ENCODE data around the gene ADAMTS8. TPM values are rescaled to one million over a fixed set of nuclear protein-coding genes. Genes with fewer than 3 reads are reported as not detected.
A peak's percentile ranks its signal among the peaks of the same experiment; 100 is the strongest.

Gene ADAMTS8
- total RNA-seq, result not detected

GRCh38 chr11:130428316-130429119 lies at the start of gene ADAMTS8:
Gene ADAMTS8 (minus strand): TSS chr11:130428609. CDS start chr11:130428286, 323 bp downstream.
- ATAC-seq (no peak), DNase-seq (ENCODE audit: low spot score) (no peak)
- H3K27me3 Mint-ChIP-seq, result peaks cover 32 to 42% of the 10 kb centered on the region in 2 donors

DNA sequence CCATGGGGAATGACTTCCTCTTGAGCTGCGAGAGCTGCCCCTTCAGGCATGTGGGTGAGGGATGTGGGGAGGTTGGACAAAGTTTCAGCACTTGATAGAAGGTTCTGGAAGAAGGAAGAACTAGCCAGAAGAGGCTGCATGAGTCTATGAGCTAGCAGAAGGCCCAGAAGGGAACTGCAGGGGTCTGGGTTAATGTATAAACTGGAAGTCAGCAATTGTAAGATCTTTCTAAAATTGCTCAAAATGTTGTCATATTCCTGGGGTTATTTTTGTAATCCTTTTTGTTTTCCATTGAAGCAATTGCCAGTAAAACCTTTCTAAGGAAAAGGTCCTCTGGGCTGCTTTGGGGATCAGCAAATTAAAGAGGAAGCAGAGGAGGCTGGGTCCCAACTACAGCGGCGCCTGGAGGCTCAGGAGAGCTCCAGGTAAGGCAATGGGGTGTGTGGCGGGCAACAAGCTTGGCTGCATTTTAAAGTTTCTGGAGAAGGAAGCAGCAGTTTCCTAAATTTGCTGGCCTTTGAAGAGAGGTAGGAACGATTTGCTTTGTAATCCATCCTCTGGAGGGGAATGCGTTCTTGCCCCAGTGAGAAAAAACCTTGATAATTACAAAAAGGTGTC lies 49.3 kb upstream of the ADAMTS8 start:
- DNase-seq (ENCODE audit: low spot score) (no peak), ATAC-seq (no peak)
- Mint-ChIP-seq H3K4me1 (ENCODE audit: low read depth in 2 of 2) (no peaks in the 10 kb centered on the region), H3K4me3 (no peak overlapping the region), H3K36me3 (no peaks in the 10 kb centered on the region), H3K27me3 (peaks cover 3 to 13% of the 10 kb centered on the region in 2 donors), H3K27ac (no peak overlapping the region), H3K9me3 (no peaks in the 10 kb centered on the region)

More at GRCh38 chr11:130428316-130429119, at the start of gene ADAMTS8:
- Mint-ChIP-seq H3K36me3 (no peaks in the 10 kb centered on the region), H3K27ac (no peak within 1 kb of the TSS), H3K4me1 (ENCODE audit: low read depth in 2 of 2) (peaks cover 11 to 15% of the 10 kb centered on the region in 2 donors), H3K4me3 (peak within 1 kb of the TSS; percentile 76), H3K9me3 (no peaks in the 10 kb centered on the region)

DNA sequence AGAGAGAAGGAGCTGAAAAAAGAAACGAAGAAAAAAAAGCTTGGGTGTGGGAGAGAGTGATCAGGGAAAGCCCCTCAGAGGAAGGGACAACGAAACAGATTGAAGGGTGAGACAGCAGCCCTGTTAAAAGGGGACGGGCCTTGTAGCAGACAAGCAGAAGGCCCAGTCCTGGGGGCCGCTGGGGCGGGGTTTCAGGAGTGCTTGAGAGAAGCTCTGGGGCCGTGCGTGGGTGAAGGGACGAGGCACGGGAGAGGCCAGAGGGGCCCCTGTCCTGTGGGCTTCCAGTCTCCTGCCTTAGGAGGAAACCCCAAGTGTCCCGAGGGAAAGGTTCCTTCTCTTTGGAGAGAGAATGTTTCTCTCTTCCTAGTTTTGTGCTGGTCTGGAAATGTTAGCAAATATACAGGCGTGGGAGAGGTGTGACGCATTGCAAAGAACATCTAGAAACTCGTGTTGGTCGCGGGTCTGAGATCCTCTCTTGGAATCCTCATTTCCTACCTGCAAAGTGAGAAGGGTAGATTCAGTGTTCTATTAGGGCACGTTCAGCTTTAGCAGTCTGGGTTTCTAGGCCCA lies 48.6 kb upstream of the ADAMTS8 start:
- peaks cover 2 to 13% of the 10 kb centered on the region in 2 donors for H3K27me3 Mint-ChIP-seq
- no peaks in the 10 kb centered on the region for H3K4me1 Mint-ChIP-seq (ENCODE audit: low read depth in 2 of 2)
- no peak for DNase-seq (ENCODE audit: low spot score)
- no peaks in the 10 kb centered on the region for H3K36me3 Mint-ChIP-seq
- H3K4me3 Mint-ChIP-seq, result no peak overlapping the region
- no peak for ATAC-seq
- no peaks in the 10 kb centered on the region for H3K9me3 Mint-ChIP-seq
- H3K27ac Mint-ChIP-seq, result no peak overlapping the region

DNA sequence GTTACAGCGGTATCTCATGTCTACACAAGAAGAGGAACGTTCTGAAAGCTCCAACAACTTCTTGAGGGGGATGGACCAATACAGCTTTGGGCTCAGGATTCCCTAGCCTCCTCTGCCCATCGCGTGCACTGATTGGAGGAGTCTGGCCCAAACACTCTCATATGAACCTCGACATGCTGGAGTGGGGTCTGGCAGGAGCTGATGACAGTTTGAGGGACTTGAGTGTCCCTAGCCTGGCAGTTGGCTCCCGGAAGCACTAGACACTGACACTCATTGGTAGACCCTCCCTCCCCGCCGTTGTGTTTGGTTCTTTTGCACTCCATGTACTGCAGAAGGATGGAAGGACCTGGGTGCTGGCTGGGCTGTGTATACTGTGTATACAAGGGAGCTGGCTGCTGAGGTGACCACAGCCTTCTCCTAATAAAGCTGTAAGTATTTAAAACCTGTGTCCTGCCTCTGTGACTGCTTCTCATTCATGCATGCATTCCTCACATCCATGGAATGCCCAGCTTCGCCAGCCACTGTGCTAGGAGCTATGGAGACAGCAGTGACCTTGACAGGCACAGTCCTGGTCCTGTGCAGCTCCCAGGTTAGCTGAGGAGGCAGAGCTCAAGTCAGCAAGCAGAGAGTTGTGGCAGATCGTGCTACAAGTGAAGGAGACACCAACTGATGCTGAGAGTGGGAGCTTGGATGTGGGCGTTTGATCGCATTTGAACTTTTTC lies 48.0 kb upstream of the ADAMTS8 start:
- Mint-ChIP-seq H3K9me3 (no peaks in the 10 kb centered on the region), H3K36me3 (no peaks in the 10 kb centered on the region), H3K4me1 (ENCODE audit: low read depth in 2 of 2) (no peaks in the 10 kb centered on the region), H3K27me3 (peaks cover 2 to 13% of the 10 kb centered on the region in 2 donors), H3K27ac (no peak overlapping the region), H3K4me3 (no peak overlapping the region)
- ATAC-seq (no peak), DNase-seq (ENCODE audit: low spot score) (no peak)

- Mint-ChIP-seq H3K27me3 (peaks cover 2 to 13% of the 10 kb centered on the region in 2 donors), H3K27ac (no peak overlapping the region), H3K4me1 (ENCODE audit: low read depth in 2 of 2) (no peaks in the 10 kb centered on the region), H3K36me3 (no peaks in the 10 kb centered on the region), H3K4me3 (no peak overlapping the region), H3K9me3 (no peaks in the 10 kb centered on the region)
- no peak for ATAC-seq
- DNase-seq (ENCODE audit: low spot score), result no peak
These were observed 47.1 kb upstream of the ADAMTS8 start for GRCh38 chr11:130475426-130476053.

DNA sequence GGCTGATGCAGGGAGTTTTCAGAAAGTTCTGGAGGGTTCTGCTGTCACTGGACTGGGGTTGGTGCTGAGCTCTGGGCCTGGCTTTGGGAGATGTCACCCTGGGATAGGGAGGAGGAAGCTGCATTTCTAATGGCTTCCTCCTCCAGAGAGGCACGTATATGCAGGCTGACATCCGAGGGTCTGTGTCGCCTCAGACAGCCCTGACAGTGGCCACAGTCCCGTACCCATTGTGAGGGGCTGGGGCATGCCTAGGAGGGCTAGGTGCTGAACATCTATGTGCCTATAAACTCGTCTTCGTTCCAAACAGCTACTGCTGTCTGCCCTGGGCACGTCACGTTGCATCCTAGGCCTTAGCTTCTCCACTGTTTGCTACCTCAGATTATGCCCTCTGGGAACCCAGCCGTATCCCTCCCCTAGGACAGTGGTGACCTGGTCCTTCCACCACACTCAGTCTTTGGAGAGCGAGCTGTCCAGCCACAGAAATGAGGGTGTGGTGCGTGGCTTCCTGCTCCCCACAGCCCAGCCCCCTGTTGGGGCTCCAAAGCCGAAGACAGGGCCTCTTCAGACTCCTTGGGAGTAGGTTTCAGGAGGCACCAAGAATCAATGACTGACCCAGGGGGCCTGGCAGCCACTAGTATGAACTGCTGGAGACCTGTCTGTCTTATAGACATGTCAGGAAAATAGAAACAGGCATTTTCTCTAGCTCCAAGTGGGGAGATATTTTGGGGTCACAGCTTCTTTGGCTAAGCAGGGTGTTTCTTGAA lies 46.4 kb upstream of the ADAMTS8 start:
- ATAC-seq, result no peak
- Mint-ChIP-seq H3K4me3 (no peak overlapping the region), H3K27me3 (peaks cover 2 to 13% of the 10 kb centered on the region in 2 donors), H3K4me1 (ENCODE audit: low read depth in 2 of 2) (no peaks in the 10 kb centered on the region), H3K36me3 (no peaks in the 10 kb centered on the region), H3K27ac (no peak overlapping the region), H3K9me3 (no peaks in the 10 kb centered on the region)
- DNase-seq (ENCODE audit: low spot score), result no peak

GRCh38 chr11:130473795-130474377 lies 45.5 kb upstream of the ADAMTS8 start:
- H3K4me3 Mint-ChIP-seq, result no peak overlapping the region
- H3K36me3 Mint-ChIP-seq, result no peaks in the 10 kb centered on the region
- H3K9me3 Mint-ChIP-seq, result no peaks in the 10 kb centered on the region
- DNase-seq (ENCODE audit: low spot score) (no peak), ATAC-seq (no peak)
- peaks cover 2 to 13% of the 10 kb centered on the region in 2 donors for H3K27me3 Mint-ChIP-seq
- no peak overlapping the region for H3K27ac Mint-ChIP-seq
- no peaks in the 10 kb centered on the region for H3K4me1 Mint-ChIP-seq (ENCODE audit: low read depth in 2 of 2)

GRCh38 chr11:130473056-130473794 lies 44.8 kb upstream of the ADAMTS8 start:
- H3K36me3 Mint-ChIP-seq, result no peaks in the 10 kb centered on the region
- H3K27ac Mint-ChIP-seq, result no peak overlapping the region
- ATAC-seq (no peak), DNase-seq (ENCODE audit: low spot score) (no peak)
- H3K4me3 Mint-ChIP-seq, result no peak overlapping the region
- peaks cover 2 to 13% of the 10 kb centered on the region in 2 donors for H3K27me3 Mint-ChIP-seq
- H3K4me1 Mint-ChIP-seq (ENCODE audit: low read depth in 2 of 2), result no peaks in the 10 kb centered on the region
- H3K9me3 Mint-ChIP-seq, result no peaks in the 10 kb centered on the region

DNA sequence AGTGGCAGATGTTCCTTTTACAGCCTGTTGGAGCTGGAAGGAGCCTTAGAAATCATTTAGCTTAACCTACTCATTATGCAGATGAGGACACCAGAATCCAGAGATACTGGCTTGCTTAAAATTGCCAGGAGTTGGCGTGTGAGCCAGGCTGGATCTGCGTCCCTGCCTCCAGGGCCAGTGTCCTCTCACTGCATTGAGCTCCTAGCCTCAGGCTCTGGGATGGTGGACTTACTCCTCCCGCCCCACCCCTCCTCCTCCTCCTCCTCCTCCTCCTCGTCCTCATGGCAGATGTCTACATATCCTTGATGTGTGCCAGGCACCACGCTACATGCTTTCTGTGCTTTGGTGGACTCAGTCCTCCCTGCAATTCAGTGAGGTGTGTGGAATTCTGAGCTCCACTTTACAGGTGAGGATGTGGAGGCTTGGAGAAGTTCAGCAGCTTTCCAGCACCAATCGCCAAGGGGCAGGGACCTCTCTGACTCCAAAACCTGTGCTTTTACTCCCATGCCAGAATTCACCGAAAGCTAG lies 44.1 kb upstream of the ADAMTS8 start:
- Mint-ChIP-seq H3K4me1 (ENCODE audit: low read depth in 2 of 2) (no peaks in the 10 kb centered on the region), H3K27ac (no peak overlapping the region), H3K4me3 (no peak overlapping the region), H3K9me3 (no peaks in the 10 kb centered on the region), H3K27me3 (peaks cover 2 to 12% of the 10 kb centered on the region in 2 donors), H3K36me3 (no peaks in the 10 kb centered on the region)
- DNase-seq (ENCODE audit: low spot score), result no peak
- ATAC-seq, result no peak

GRCh38 chr11:130471731-130472433 lies 43.5 kb upstream of the ADAMTS8 start:
- no peaks in the 10 kb centered on the region for H3K4me1 Mint-ChIP-seq (ENCODE audit: low read depth in 2 of 2)
- no peaks in the 10 kb centered on the region for H3K36me3 Mint-ChIP-seq
- DNase-seq (ENCODE audit: low spot score), result no peak
- H3K4me3 Mint-ChIP-seq, result no peak overlapping the region
- peaks cover 2 to 6% of the 10 kb centered on the region in 2 donors for H3K27me3 Mint-ChIP-seq
- ATAC-seq, result no peak
- no peaks in the 10 kb centered on the region for H3K9me3 Mint-ChIP-seq
- no peak overlapping the region for H3K27ac Mint-ChIP-seq

GRCh38 chr11:130470832-130471706 lies 42.7 kb upstream of the ADAMTS8 start:
- no peak for ATAC-seq
- Mint-ChIP-seq H3K4me1 (ENCODE audit: low read depth in 2 of 2) (no peaks in the 10 kb centered on the region), H3K27me3 (no peaks in the 10 kb centered on the region), H3K9me3 (no peaks in the 10 kb centered on the region), H3K36me3 (no peaks in the 10 kb centered on the region), H3K27ac (no peak overlapping the region), H3K4me3 (no peak overlapping the region)
- no peak for DNase-seq (ENCODE audit: low spot score)

All from natural killer cell treated with Interleukin-12 subunit alpha and Interleukin-12 subunit beta and Interleukin-15 and Interleukin-18, amount 100 ng/mL, for 72 hours (primary cell).